SK-N-SH treated with all-trans-retinoic acid at 6 μM for 48 hours (cell line): ENCODE data around the gene NPEPL1.
"Not testable (repeated sequence)": the region's sequence is repeated elsewhere in the genome, so short reads cannot be mapped to it uniquely, and the experiment has no call there.

ENCODE experiments used
- ATAC-seq: fragments of 200-7000 bp; cut with Tn5 transposase; 3 replicates; pipeline ENCODE4 v1.9.1; 2020; ENCODE audit warnings: mild to moderate bottlenecking, moderate library complexity
- ARNTL ChIP-seq: fragments of 450-650 bp; formaldehyde crosslinking; IDR thresholded peaks from 2 replicates; pipeline ENCODE4 v1.5.0; 2020; ENCODE audit warnings: low read depth, mild to moderate bottlenecking, moderate library complexity, borderline replicate concordance
- BACH2 ChIP-seq: fragments of 250-450 bp; sonication (Bioruptor Pico); IDR thresholded peaks from 2 replicates; pipeline ENCODE4 v1.9.0; 2021; ENCODE audit warnings: mild to moderate bottlenecking, borderline replicate concordance
- CREB5 ChIP-seq: fragments of 250-450 bp; sonication (Bioruptor Pico); IDR thresholded peaks from 2 replicates; pipeline ENCODE4 v1.5.1; 2020; ENCODE audit warnings: low read depth, mild to moderate bottlenecking, moderate library complexity
- CSRNP3 ChIP-seq: fragments of 250-450 bp; sonication (Bioruptor Pico); IDR thresholded peaks from 2 replicates; pipeline ENCODE4 v1.5.1; 2021; ENCODE audit warnings: mild to moderate bottlenecking, moderate library complexity
- ESRRG ChIP-seq: fragments of 250-450 bp; sonication (Bioruptor Pico); IDR thresholded peaks from 2 replicates; pipeline ENCODE4 v1.6.1; 2021; ENCODE audit warnings: mild to moderate bottlenecking
- GLIS3 ChIP-seq: fragments of 250-450 bp; sonication (Bioruptor Pico); IDR thresholded peaks from 2 replicates; pipeline ENCODE4 v1.5.0; 2020; ENCODE audit warnings: mild to moderate bottlenecking, moderate library complexity
- ISL1 ChIP-seq: fragments of 250-450 bp; sonication (Bioruptor Pico); IDR thresholded peaks from 2 replicates; pipeline ENCODE4 v2.1.2; 2022; ENCODE audit warnings: mild to moderate bottlenecking, moderate library complexity
- PATZ1 ChIP-seq: fragments of 250-450 bp; sonication (Bioruptor Pico); IDR thresholded peaks from 2 replicates; pipeline ENCODE4 v1.8.0; 2020; ENCODE audit warnings: mild to moderate bottlenecking, moderate library complexity, borderline replicate concordance
- POU6F1 ChIP-seq: fragments of 250-450 bp; sonication (Bioruptor Pico); IDR thresholded peaks from 2 replicates; pipeline ENCODE4 v1.8.0; 2021; ENCODE audit warnings: low read depth, mild to moderate bottlenecking, moderate library complexity, borderline replicate concordance
- PPARA ChIP-seq: fragments of 250-450 bp; sonication (Bioruptor Pico); IDR thresholded peaks from 2 replicates; pipeline ENCODE4 v1.5.0; 2020; ENCODE audit warnings: mild to moderate bottlenecking, borderline replicate concordance
- RARB ChIP-seq: fragments of 250-450 bp; sonication (Bioruptor Pico); IDR thresholded peaks from 2 replicates; pipeline ENCODE4 v1.8.0; 2021; ENCODE audit warnings: mild to moderate bottlenecking, moderate library complexity
- TCF4 ChIP-seq: fragments of 250-450 bp; sonication (Bioruptor Pico); IDR thresholded peaks from 2 replicates; pipeline ENCODE4 v1.8.0; 2021; ENCODE audit warnings: mild to moderate bottlenecking, moderate library complexity, borderline replicate concordance
- TOX ChIP-seq: fragments of 250-450 bp; sonication (Bioruptor Pico); IDR thresholded peaks from 2 replicates; pipeline ENCODE4 v1.8.0; 2021; ENCODE audit warnings: mild to moderate bottlenecking, moderate library complexity, borderline replicate concordance
- TSHZ2 ChIP-seq: fragments of 250-450 bp; sonication (Bioruptor Pico); IDR thresholded peaks from 2 replicates; pipeline ENCODE4 v1.5.0; 2020; ENCODE audit warnings: mild to moderate bottlenecking, moderate library complexity
- ZFP3 ChIP-seq: fragments of 250-450 bp; sonication (Bioruptor Pico); IDR thresholded peaks from 2 replicates; pipeline ENCODE4 v1.5.0; 2020; ENCODE audit warnings: mild to moderate bottlenecking, moderate library complexity
- ZFP30 ChIP-seq: fragments of 450-650 bp; formaldehyde crosslinking; IDR thresholded peaks from 2 replicates; pipeline ENCODE4 v1.5.0; 2022; ENCODE audit warnings: mild to moderate bottlenecking, moderate library complexity
- ZNF565 ChIP-seq: fragments of 450-650 bp; formaldehyde crosslinking; conservative IDR thresholded peaks from 2 replicates; pipeline ENCODE4 v1.5.0; 2020; ENCODE audit warnings: low read depth, mild to moderate bottlenecking, moderate library complexity
- ZNF8 ChIP-seq: fragments of 450-650 bp; formaldehyde crosslinking; IDR thresholded peaks from 2 replicates; pipeline ENCODE4 v1.5.0; 2020; ENCODE audit warnings: mild to moderate bottlenecking, moderate library complexity

NPEPL1 gene

GRCh38 chr20:58747211-58747610, 54.6 kb downstream of the NPEPL1 start (continued):
- TF ChIP-seq TSHZ2 = no peak
- TF ChIP-seq TOX (CRISPR knock-in tag) = no peak

DNA sequence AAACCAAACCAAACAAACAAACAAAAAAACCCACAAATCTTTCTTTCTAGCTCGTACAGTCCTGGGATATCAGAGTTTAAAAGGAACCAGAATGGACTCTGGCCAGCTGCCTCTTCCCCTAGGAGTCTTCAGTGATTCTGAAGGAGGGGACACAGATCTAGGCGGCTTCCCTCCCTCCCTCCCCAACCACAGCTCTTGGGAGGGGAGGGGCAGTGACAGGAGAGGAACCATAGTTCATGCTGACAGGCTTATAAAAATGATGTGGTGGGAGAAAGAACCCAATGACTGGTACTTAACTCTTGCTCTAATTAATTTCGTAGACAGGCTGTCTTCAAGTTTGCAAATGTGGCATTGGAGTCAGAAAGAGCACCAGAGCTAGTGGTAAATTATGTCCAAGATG, 56.0 kb downstream of the NPEPL1 start:
- no peak for TF ChIP-seq TCF4 (CRISPR knock-in tag)
- TF ChIP-seq TOX (CRISPR knock-in tag) = no peak
- TF ChIP-seq BACH2 (CRISPR knock-in tag) = no peak
- TF ChIP-seq ZNF8 (CRISPR knock-in tag) = no peak
- TF ChIP-seq ESRRG (CRISPR knock-in tag) = no peak
- TF ChIP-seq ARNTL = no peak
- no peak for ATAC-seq

- ATAC-seq = no peak
- TF ChIP-seq CSRNP3 (no peak), ZFP3 (CRISPR knock-in tag) (no peak), POU6F1 (CRISPR knock-in tag) (no peak)
Observed at GRCh38 chr20:58749098-58749769, 56.6 kb downstream of the NPEPL1 start.

DNA sequence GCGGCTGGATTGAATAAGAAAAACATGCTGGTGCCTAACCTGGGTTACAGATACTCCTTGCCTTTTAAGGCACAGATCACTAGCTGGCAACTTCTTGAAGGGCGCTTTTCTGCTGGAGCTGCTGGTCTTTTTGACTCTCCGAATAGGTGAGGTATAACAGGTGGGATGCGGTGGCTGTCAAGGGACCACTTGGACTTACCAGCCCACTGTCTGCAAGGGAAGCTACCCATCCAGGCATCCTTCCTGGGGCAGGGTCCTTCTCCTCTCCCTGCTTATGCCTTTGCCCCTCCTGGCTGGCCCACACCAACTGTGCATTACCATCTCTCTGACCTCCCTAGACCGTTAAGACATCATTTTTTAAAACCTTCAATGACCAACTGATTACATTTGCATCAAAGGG, 57.4 kb downstream of the NPEPL1 start:
- no peak for ATAC-seq
- no peak for TF ChIP-seq CREB5 (CRISPR knock-in tag)
- no peak for TF ChIP-seq TOX (CRISPR knock-in tag)
- no peak for TF ChIP-seq ZFP30 (CRISPR knock-in tag)
- TF ChIP-seq GLIS3 (CRISPR knock-in tag) = no peak
- no peak for TF ChIP-seq ESRRG (CRISPR knock-in tag)
- no peak for TF ChIP-seq PPARA (CRISPR knock-in tag)

GRCh38 chr20:58750706-58751105, 58.1 kb downstream of the NPEPL1 start:
- ATAC-seq = not testable (repeated sequence)

GRCh38 chr20:58751979-58752378, 59.4 kb downstream of the NPEPL1 start:
- no peak for ATAC-seq
- no peak for TF ChIP-seq GLIS3 (CRISPR knock-in tag)
- no peak for TF ChIP-seq RARB (CRISPR knock-in tag)
- no peak for TF ChIP-seq ZNF8 (CRISPR knock-in tag)
- TF ChIP-seq ZFP3 (CRISPR knock-in tag) = no peak
- no peak for TF ChIP-seq PATZ1
- no peak for TF ChIP-seq PPARA (CRISPR knock-in tag)
- no peak for TF ChIP-seq POU6F1 (CRISPR knock-in tag)
- no peak for TF ChIP-seq ISL1 (CRISPR knock-in tag)
- no peak for TF ChIP-seq CREB5 (CRISPR knock-in tag)
- TF ChIP-seq BACH2 (CRISPR knock-in tag) = no peak
- no peak for TF ChIP-seq ZNF565 (CRISPR knock-in tag)
